ENCODE measurements around the gene EPS8L2.

GRCh38 chr11:695288-695537 lies 10.8 kb upstream of the EPS8L2 start:
- TF ChIP-seq, protein P1, sequence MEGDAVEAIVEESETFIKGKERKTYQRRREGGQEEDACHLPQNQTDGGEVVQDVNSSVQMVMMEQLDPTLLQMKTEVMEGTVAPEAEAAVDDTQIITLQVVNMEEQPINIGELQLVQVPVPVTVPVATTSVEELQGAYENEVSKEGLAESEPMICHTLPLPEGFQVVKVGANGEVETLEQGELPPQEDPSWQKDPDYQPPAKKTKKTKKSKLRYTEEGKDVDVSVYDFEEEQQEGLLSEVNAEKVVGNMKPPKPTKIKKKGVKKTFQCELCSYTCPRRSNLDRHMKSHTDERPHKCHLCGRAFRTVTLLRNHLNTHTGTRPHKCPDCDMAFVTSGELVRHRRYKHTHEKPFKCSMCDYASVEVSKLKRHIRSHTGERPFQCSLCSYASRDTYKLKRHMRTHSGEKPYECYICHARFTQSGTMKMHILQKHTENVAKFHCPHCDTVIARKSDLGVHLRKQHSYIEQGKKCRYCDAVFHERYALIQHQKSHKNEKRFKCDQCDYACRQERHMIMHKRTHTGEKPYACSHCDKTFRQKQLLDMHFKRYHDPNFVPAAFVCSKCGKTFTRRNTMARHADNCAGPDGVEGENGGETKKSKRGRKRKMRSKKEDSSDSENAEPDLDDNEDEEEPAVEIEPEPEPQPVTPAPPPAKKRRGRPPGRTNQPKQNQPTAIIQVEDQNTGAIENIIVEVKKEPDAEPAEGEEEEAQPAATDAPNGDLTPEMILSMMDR (IDR thresholded peaks at IDR 0.05; ENCODE audit: insufficient read depth, low read length) = no peak
- no peak for TF ChIP-seq POLR2AphosphoS5 (IDR thresholded peaks at IDR 0.05; ENCODE audit: low read depth)
- no peak for TF ChIP-seq GABPA (IDR thresholded peaks at IDR 0.05; ENCODE audit: low read depth)

Data from HL-60 (cell line).